Left lung (tissue), 10 donors: Measurements from ENCODE around the gene ALOX5AP. TPM values are rescaled to one million over a fixed set of nuclear protein-coding genes. Genes with fewer than 3 reads are reported as not detected.

Source experiments
- ATAC-seq: fragments of 200-7000 bp; cut with Tn5 transposase; one replicate; pipeline ENCODE4 v1.9.1; 2020; ENCODE audit warnings: moderate library complexity
- DNase-seq, 4 donors: peaks; one replicate each; pipeline ENCODE4 v3.0.0-alpha.2; 2013 to 2020
- H3K27ac ChIP-seq, 2 donors: fragments of 200-600 bp; sonication (generic) in 1 of 2; one replicate each; pipeline versions ENCODE4 v1.5.0 to v1.8.0; 2020 to 2021
- H3K27me3 ChIP-seq, 2 donors: fragments of 200-600 bp; sonication (generic) in 1 of 2; one replicate each; pipeline versions ENCODE4 v1.5.0 to v1.8.0; 2020 to 2021
- H3K36me3 ChIP-seq, 2 donors: fragments of 200-600 bp; sonication (generic) in 1 of 2; one replicate each; pipeline versions ENCODE4 v1.5.0 to v1.8.0; 2020 to 2021
- H3K4me1 ChIP-seq, 2 donors: fragments of 200-600 bp; one replicate each; pipeline ENCODE4 v1.8.0; 2021
- H3K4me3 ChIP-seq, 2 donors: fragments of 200-600 bp; sonication (generic) in 1 of 2; one replicate each; pipeline versions ENCODE4 v1.5.0 to v1.8.0; 2020 to 2021; ENCODE audit warnings: mild to moderate bottlenecking in 1 of 2
- H3K9me3 ChIP-seq, 2 donors: fragments of 200-600 bp; sonication (generic) in 1 of 2; one replicate each; pipeline versions ENCODE4 v1.5.0 to v1.8.0; 2020 to 2021
- intact Hi-C, 2 donors: fragments of 100-400 bp; cut with DNase I; formaldehyde crosslinking; loops; one replicate each; pipeline versions ENCODE4 v1.11.2 to v1.14.2; 2022
- polyA plus RNA-seq, 6 donors: library from polyadenylated mRNA; unstranded; fragments of 120-200 nt; gene quantifications; one replicate each; pipeline ENCODE4 v1.2.1, GENCODE V29; 2013; ENCODE audit not compliant: insufficient read length in 6 of 6
- total RNA-seq, 2 donors: library from RNA; stranded (reverse); fragmentation: NEBNext Ultra II Directional; extraction: Animal tissue kit (Norgen Biotek cat#: 25700); gene quantifications; one replicate each; pipeline ENCODE4 v1.2.1, GENCODE V29; 2021
- TF ChIP-seq, protein P1 (sequence below), 2 donors: fragments of 200-600 bp; sonication (generic) in 1 of 2; IDR thresholded peaks; one replicate each; pipeline versions ENCODE4 v1.5.0 to v1.8.0; 2021; ENCODE audit warnings: antibody characterized with exemption in 2 of 2
- donor health status: DM: no; HTN: yes; CAD: no.
- donor health status: DM: no; HTN: no; CAD: no.

ALOX5AP gene
- total and polyA plus RNA-seq, 8 donors = 2.6 to 201 (median 4.9) TPM

DNA sequence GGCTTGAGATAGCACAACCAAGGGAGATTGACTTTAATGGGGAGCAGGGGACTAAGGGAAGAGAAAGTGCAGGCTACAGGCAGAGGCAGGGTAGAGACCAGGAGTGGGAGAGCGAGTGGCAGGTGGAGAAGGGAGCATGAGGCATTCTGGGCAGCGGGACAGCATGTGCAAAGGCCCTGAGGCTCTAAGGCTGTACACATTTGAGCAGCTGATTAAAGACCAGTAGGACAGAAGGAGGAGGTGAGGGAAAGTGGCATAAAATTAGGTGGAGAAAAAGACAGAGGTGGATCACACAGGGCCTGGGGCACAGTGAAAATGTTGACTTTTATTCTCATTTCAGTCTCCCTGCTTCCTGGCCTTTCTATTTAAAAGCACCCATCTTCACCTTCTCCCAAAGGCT lies 74.4 kb downstream of the ALOX5AP start:
- no peak overlapping the region for H3K27ac ChIP-seq
- DNase-seq (no peak), ATAC-seq (no peak)
- intact Hi-C loops = no loop called here
- peaks cover 0 to 10% of the 10 kb centered on the region in 2 donors for H3K4me1 ChIP-seq
- no peaks in the 10 kb centered on the region for H3K9me3 ChIP-seq
- H3K4me3 ChIP-seq = no peak overlapping the region
- TF ChIP-seq, protein P1, sequence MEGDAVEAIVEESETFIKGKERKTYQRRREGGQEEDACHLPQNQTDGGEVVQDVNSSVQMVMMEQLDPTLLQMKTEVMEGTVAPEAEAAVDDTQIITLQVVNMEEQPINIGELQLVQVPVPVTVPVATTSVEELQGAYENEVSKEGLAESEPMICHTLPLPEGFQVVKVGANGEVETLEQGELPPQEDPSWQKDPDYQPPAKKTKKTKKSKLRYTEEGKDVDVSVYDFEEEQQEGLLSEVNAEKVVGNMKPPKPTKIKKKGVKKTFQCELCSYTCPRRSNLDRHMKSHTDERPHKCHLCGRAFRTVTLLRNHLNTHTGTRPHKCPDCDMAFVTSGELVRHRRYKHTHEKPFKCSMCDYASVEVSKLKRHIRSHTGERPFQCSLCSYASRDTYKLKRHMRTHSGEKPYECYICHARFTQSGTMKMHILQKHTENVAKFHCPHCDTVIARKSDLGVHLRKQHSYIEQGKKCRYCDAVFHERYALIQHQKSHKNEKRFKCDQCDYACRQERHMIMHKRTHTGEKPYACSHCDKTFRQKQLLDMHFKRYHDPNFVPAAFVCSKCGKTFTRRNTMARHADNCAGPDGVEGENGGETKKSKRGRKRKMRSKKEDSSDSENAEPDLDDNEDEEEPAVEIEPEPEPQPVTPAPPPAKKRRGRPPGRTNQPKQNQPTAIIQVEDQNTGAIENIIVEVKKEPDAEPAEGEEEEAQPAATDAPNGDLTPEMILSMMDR (IDR thresholded peaks at IDR 0.05) = no peak
- no peaks in the 10 kb centered on the region for H3K36me3 ChIP-seq
- no peaks in the 10 kb centered on the region for H3K27me3 ChIP-seq

DNA sequence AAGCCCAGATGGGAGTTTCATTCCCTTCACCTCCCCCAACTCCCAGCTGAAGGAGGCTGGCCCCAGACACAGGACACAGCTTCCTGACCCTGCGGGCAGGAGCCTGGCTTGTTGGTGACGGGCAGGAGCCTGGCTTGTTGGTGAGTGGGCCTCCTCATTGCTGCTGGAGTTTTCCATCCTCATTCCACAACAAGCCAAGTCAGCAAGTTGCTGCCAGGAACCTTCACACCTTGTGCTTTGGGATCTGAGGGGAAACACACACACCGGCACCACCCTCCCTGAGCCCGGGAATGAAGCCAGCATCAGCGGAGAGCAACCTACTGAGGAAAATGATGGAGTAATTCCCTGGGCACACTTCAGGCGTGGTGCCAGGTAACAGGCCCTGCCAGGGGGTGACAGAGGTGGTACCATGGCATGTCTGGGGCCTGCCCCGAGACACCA lies 74.9 kb downstream of the ALOX5AP start:
- no peaks in the 10 kb centered on the region for H3K9me3 ChIP-seq
- no peak overlapping the region for H3K27ac ChIP-seq
- intact Hi-C loops = no loop called here
- ATAC-seq (no peak), DNase-seq (no peak)
- peaks cover 0 to 10% of the 10 kb centered on the region in 2 donors for H3K4me1 ChIP-seq
- TF ChIP-seq, protein P1 (IDR thresholded peaks at IDR 0.05) = no peak
- H3K36me3 ChIP-seq = no peaks in the 10 kb centered on the region
- H3K27me3 ChIP-seq = no peaks in the 10 kb centered on the region
- no peak overlapping the region for H3K4me3 ChIP-seq

DNA sequence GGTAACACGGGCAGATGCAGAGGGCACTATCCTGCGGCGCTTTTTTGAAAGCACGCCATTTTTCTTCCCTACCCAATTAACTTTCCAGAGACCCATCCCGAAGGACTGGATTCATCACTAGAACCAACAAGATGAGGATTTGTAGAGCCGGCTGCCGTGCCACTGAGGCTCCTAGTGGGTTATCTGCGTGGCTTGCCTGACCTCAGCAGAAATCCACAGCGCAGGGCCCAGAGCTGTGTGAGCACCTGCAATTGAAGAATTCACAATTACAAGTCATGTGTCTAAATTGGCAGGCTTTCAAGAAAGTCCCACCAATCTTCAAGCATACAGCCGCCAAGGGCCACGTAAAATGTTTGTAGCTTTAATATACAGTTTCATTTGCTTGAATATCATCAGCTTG lies 75.5 kb downstream of the ALOX5AP start:
- Histone ChIP-seq H3K4me1 (peaks cover 0 to 10% of the 10 kb centered on the region in 2 donors), H3K36me3 (no peaks in the 10 kb centered on the region), H3K27ac (no peak overlapping the region), H3K9me3 (no peaks in the 10 kb centered on the region), H3K4me3 (no peak overlapping the region), H3K27me3 (no peaks in the 10 kb centered on the region)
- DNase-seq (no peak), ATAC-seq (no peak)
- TF ChIP-seq, protein P1 (IDR thresholded peaks at IDR 0.05) = no peak
- intact Hi-C loops = no loop called here

Other genes starting within 250 kb of the ALOX5AP start
- 10 to 100 TPM; 12.1 to 14.0 TPM for gene USPL1, start 117.6 kb upstream of the ALOX5AP start, total RNA-seq
- gene USPL1, start 117.6 kb upstream of the ALOX5AP start, polyA plus RNA-seq = 10 to 100 TPM; 26.2 to 30.7 (median 28.6) TPM
- 10 to 100 TPM; 10.6 to 16.5 TPM for gene MEDAG, start 170.7 kb downstream of the ALOX5AP start, total RNA-seq
- 1 to 10 TPM; 2.1 to 4.9 (median 3.6) TPM for gene MEDAG, start 170.7 kb downstream of the ALOX5AP start, polyA plus RNA-seq
- gene TEX26, start 197.1 kb downstream of the ALOX5AP start, total RNA-seq = under 1 TPM in 1 of 2 donors, not detected in 1; 0.47 TPM
- 1 to 10 TPM in 3 of 6 donors, under 1 TPM in 3; 0.53 to 2.4 (median 1.1) TPM for gene TEX26, start 197.1 kb downstream of the ALOX5AP start, polyA plus RNA-seq